Common myeloid progenitor, CD34-positive (primary cell): Measurements from ENCODE around the gene MACC1.

Source experiments
- CTCF ChIA-PET: fragments of 350-600 bp; sonication (Branson Sonifier 250); formaldehyde crosslinking; loops from one replicate; lab custom pipeline; 2021; ENCODE audit warnings: antibody characterized with exemption; lab: Charles Lee
- POLR2A ChIA-PET: fragments of 350-600 bp; sonication (Branson Sonifier 250); formaldehyde crosslinking; loops from one replicate; lab custom pipeline; 2021; ENCODE audit warnings: antibody characterized with exemption; lab: Charles Lee
- DNase-seq, 3 donors: peaks; one replicate each; pipeline versions ENCODE4 v3.0.0 to v3.0.0-alpha.2; 2013
- H3K27ac ChIP-seq, 2 experiments: 1 replicate in 1 of 2; 2 replicates in 1 of 2; pipeline ENCODE4 v1.7.0; 2013; ENCODE audit warnings: inconsistent platforms in 2 of 2, low read length in 2 of 2, mild to moderate bottlenecking in 2 of 2, low read depth in 1 of 2, moderate library complexity in 1 of 2; ENCODE audit not compliant: severe bottlenecking in 2 of 2, insufficient read depth in 1 of 2, poor library complexity in 1 of 2
- H3K27me3 ChIP-seq, 5 experiments: replicated peaks in 2 of 5; 1 replicate in 3 of 5; 2 replicates in 2 of 5; pipeline versions ENCODE4 v1.6.1 to v1.7.0; 2013; ENCODE audit warnings: low read length in 4 of 5, mild to moderate bottlenecking in 2 of 5, moderate library complexity in 2 of 5, inconsistent platforms in 1 of 5; ENCODE audit not compliant: insufficient read depth in 5 of 5, control insufficient read depth in 4 of 5
- H3K36me3 ChIP-seq, 4 experiments: 1 replicate in 2 of 4; 2 replicates in 2 of 4; pipeline versions ENCODE4 v1.6.1 to v1.7.0; 2013; ENCODE audit warnings: low read length in 3 of 4, control low read depth in 1 of 4, mild to moderate bottlenecking in 1 of 4; ENCODE audit not compliant: control insufficient read depth in 4 of 4, insufficient read depth in 4 of 4
- H3K4me1 ChIP-seq, 4 experiments: 1 replicate in 3 of 4; 2 replicates in 1 of 4; pipeline versions ENCODE4 v1.6.1 to v1.7.1; 2013; ENCODE audit warnings: low read length in 3 of 4, mild to moderate bottlenecking in 3 of 4, control low read depth in 1 of 4, inconsistent platforms in 1 of 4, moderate library complexity in 1 of 4; ENCODE audit not compliant: control insufficient read depth in 4 of 4, insufficient read depth in 4 of 4; ENCODE audit errors: control extremely low read depth in 1 of 4
- H3K4me3 ChIP-seq, 7 experiments: 1 replicate in 4 of 7; 2 replicates in 3 of 7; pipeline versions ENCODE4 v1.5.1 to v1.7.0; 2013; ENCODE audit warnings: mild to moderate bottlenecking in 7 of 7, low read length in 6 of 7, moderate library complexity in 6 of 7, inconsistent platforms in 2 of 7, low read depth in 2 of 7, control low read depth in 1 of 7; ENCODE audit not compliant: insufficient read depth in 4 of 7, control insufficient read depth in 1 of 7; ENCODE audit errors: extremely low read depth in 1 of 7
- H3K9me3 ChIP-seq, 5 experiments: 1 replicate in 4 of 5; 2 replicates in 1 of 5; pipeline versions ENCODE4 v1.6.1 to v1.7.1; 2013; ENCODE audit warnings: low read length in 4 of 5, mild to moderate bottlenecking in 2 of 5, inconsistent platforms in 1 of 5, low read depth in 1 of 5, moderate library complexity in 1 of 5; ENCODE audit not compliant: control insufficient read depth in 4 of 5, insufficient read depth in 2 of 5; ENCODE audit errors: control extremely low read depth in 1 of 5
- WGBS: methylation state at CpG from one replicate; pipeline ENCODE4 v1.1.5; 2013; ENCODE audit not compliant: insufficient coverage; 5-methylcytosine and 5-hydroxymethylcytosine counted together

Gene MACC1

GRCh38 chr7:20200361-20200760, 16.8 kb downstream of the MACC1 start:
- DNase-seq: peak in 2 of 3 donors; percentile 58 to 74
- H3K27ac ChIP-seq: peak overlapping the region; percentile 59 to 75
- CTCF ChIA-PET: interaction anchor here (0.8 to 1.2 kb wide), 2 partner anchors 11 to 19 kb away, joined by 3 to 5 read pairs; no protein-coding TSS in a partner anchor

GRCh38 chr7:20199015-20199737, 18.0 kb downstream of the MACC1 start:
- ChIA-PET CTCF (interaction anchor here (0.6 to 4.3 kb wide), 7 partner anchors 13 to 128 kb away, joined by 3 to 23 read pairs (median 3); no protein-coding TSS in a partner anchor), POLR2A (interaction anchor here (0.6 kb wide), 1 partner anchor 450 kb away, joined by 3 read pairs; no protein-coding TSS in a partner anchor)
- 0% methylated on average over 1 of the region's 2 CpGs for WGBS
- peak; percentile 88 to 98 (median 97) for DNase-seq
- no peaks in the 10 kb centered on the region for H3K9me3 ChIP-seq
- H3K36me3 ChIP-seq: no peaks in the 10 kb centered on the region
- peak overlapping the region in 5 of 7 experiments; percentile 20 to 64 (median 42) for H3K4me3 ChIP-seq
- peak overlapping the region; percentile 47 to 80 for H3K27ac ChIP-seq
- H3K4me1 ChIP-seq: peaks cover 30 to 55% (median 42%) of the 10 kb centered on the region in 4 experiments
- H3K27me3 ChIP-seq: no peaks in the 10 kb centered on the region

More at GRCh38 chr7:20200361-20200760, 16.8 kb downstream of the MACC1 start:
- POLR2A ChIA-PET: interaction anchor here (0.5 to 0.9 kb wide), 2 partner anchors 19 to 132 kb away, joined by 3 to 4 read pairs; no protein-coding TSS in a partner anchor
- H3K4me3 ChIP-seq: peak overlapping the region in 1 of 7 experiments; percentile 43
- H3K4me1 ChIP-seq: peaks cover 30 to 55% (median 42%) of the 10 kb centered on the region in 4 experiments
- WGBS: 10% methylated on average over 2 of the region's 3 CpGs
- no peaks in the 10 kb centered on the region for H3K27me3 ChIP-seq
- no peaks in the 10 kb centered on the region for H3K9me3 ChIP-seq
- H3K36me3 ChIP-seq: no peaks in the 10 kb centered on the region

- CTCF ChIA-PET: interaction anchor here (0.7 to 4.3 kb wide), 4 partner anchors 19 to 83 kb away, joined by 4 to 23 read pairs (median 6); partner anchors contain the start of gene MACC1
- H3K36me3 ChIP-seq: no peaks in the 10 kb centered on the region
- POLR2A ChIA-PET: no interaction called here
- peak overlapping the region in 1 of 7 experiments; percentile 46 for H3K4me3 ChIP-seq
- no CpG with 5 or more reads among the region's 1 CpG for WGBS
- peak overlapping the region in 1 of 2 experiments; percentile 80 for H3K27ac ChIP-seq
- no peaks in the 10 kb centered on the region for H3K27me3 ChIP-seq
- H3K4me1 ChIP-seq: peaks cover 30 to 54% (median 42%) of the 10 kb centered on the region in 4 experiments
- no peak for DNase-seq
- no peaks in the 10 kb centered on the region for H3K9me3 ChIP-seq
Measured at GRCh38 chr7:20198260-20198659, 18.9 kb downstream of the MACC1 start.

- H3K4me1 ChIP-seq: peaks cover 30 to 52% (median 40%) of the 10 kb centered on the region in 4 experiments
- no peaks in the 10 kb centered on the region for H3K9me3 ChIP-seq
- DNase-seq: no peak
- POLR2A ChIA-PET: no interaction called here
- H3K27ac ChIP-seq: peak overlapping the region in 1 of 2 experiments; percentile 80
- CTCF ChIA-PET: interaction anchor here (0.7 to 4.3 kb wide), 6 partner anchors 16 to 83 kb away, joined by 3 to 23 read pairs (median 4); partner anchors contain the start of gene MACC1
- H3K36me3 ChIP-seq: no peaks in the 10 kb centered on the region
- H3K4me3 ChIP-seq: peak overlapping the region in 1 of 7 experiments; percentile 46
- no peaks in the 10 kb centered on the region for H3K27me3 ChIP-seq
Measured at GRCh38 chr7:20197837-20198236, 19.3 kb downstream of the MACC1 start.

GRCh38 chr7:20197125-20197748, 19.9 kb downstream of the MACC1 start:
- Histone ChIP-seq H3K27me3 (no peaks in the 10 kb centered on the region), H3K4me3 (no peak overlapping the region), H3K36me3 (no peaks in the 10 kb centered on the region), H3K4me1 (peaks cover 30 to 51% (median 38%) of the 10 kb centered on the region in 4 experiments), H3K9me3 (no peaks in the 10 kb centered on the region), H3K27ac (peak overlapping the region in 1 of 2 experiments; percentile 26)
- ChIA-PET POLR2A (no interaction called here), CTCF (interaction anchor here (0.9 to 4.3 kb wide), 6 partner anchors 16 to 41 kb away, joined by 3 to 23 read pairs (median 4); partner anchors contain the start of gene MACC1)
- 92% methylated on average over 3 of the region's 4 CpGs for WGBS
- no peak for DNase-seq

GRCh38 chr7:20194343-20194995, 22.7 kb downstream of the MACC1 start:
- Histone ChIP-seq H3K27me3 (no peaks in the 10 kb centered on the region), H3K4me1 (peaks cover 12 to 37% (median 28%) of the 10 kb centered on the region in 4 experiments), H3K27ac (no peak overlapping the region), H3K9me3 (peaks cover 0 to 5% (median 2%) of the 10 kb centered on the region in 5 experiments), H3K36me3 (peaks cover 0 to 8% (median 4%) of the 10 kb centered on the region in 4 experiments), H3K4me3 (no peak overlapping the region)
- POLR2A ChIA-PET: no interaction called here
- CTCF ChIA-PET: interaction anchor here (1.0 to 1.8 kb wide), 6 partner anchors 21 to 211 kb away, joined by 3 to 11 read pairs (median 4); partner anchors contain the start of gene MACC1
- WGBS: 91% methylated on average over 2 of the region's 4 CpGs
- DNase-seq: no peak
